ENCODE results near the gene GPR143. TPM values are rescaled to one million over a fixed set of nuclear protein-coding genes. Genes with fewer than 3 reads are reported as not detected.

Gene GPR143
- polyA plus RNA-seq, 1 donor (not counting 4 experiments of a cell fraction or from before 2014, with no cell fraction given): 0.33 TPM

DNA sequence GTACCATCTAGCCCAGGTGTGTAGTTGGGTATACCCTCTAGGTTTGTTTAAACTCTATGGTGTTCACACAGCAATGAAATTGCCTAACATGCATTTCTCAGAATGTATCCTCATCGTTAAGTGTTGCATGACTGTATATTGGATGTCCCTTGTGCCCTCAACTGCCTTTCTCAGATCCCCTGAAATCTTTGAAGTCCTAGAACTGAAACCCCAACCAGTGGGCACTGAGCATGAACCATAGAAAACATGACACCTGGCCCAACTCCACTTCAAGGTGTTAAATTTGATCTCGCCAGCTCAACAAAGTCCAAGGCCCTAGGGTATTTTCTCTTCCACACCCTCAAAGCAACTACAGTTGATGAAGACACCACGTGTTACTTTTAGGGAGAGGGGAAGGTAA is 35.6 kb downstream of the GPR143 start:
- Histone ChIP-seq H3K79me2 (ENCODE audit: control insufficient read depth, insufficient read depth, low read length) (no peaks in the 10 kb centered on the region), H2AFZ (ENCODE audit: control insufficient read depth, low read length) (no peak overlapping the region), H3K4me2 (ENCODE audit: control insufficient read depth, extremely low read depth, insufficient read depth, low read depth, low read length) (no peak overlapping the region), H3K4me3 (ENCODE audit: control insufficient read depth in 2 of 3, extremely low read depth in 1 of 3, insufficient read depth in 2 of 3, low read depth in 1 of 3, low read length in 3 of 3) (no peak overlapping the region), H3K9me1 (ENCODE audit: control insufficient read depth, extremely low read depth, insufficient read depth, low read length) (no peaks in the 10 kb centered on the region), H3K27ac (ENCODE audit: control insufficient read depth, insufficient read depth, low read length) (no peak overlapping the region), H3K27me3 (ENCODE audit: control insufficient read depth, extremely low read depth, insufficient read depth, low read length) (no peaks in the 10 kb centered on the region), H3K9ac (ENCODE audit: control insufficient read depth, extremely low read depth, insufficient read depth, low read length) (no peak overlapping the region), H3K36me3 (ENCODE audit: control insufficient read depth in 2 of 2, extremely low read depth in 1 of 2, insufficient read depth in 2 of 2, low read length in 2 of 2) (no peaks in the 10 kb centered on the region), H3K4me1 (ENCODE audit: control insufficient read depth, extremely low read depth, insufficient read depth, low read length) (no peaks in the 10 kb centered on the region), H3K9me3 (ENCODE audit: control insufficient read depth, low read depth, low read length) (peaks cover 3% of the 10 kb centered on the region), H4K20me1 (ENCODE audit: control insufficient read depth, extremely low read depth, insufficient read depth, low read length) (no peaks in the 10 kb centered on the region)
- DNase-seq (ENCODE audit: low read depth, low spot score) (no peak), FAIRE-seq (no peak)
- dilution Hi-C loops (cut with MboI; ENCODE audit: extremely low pct_ligation_motif_present, low sequenced_read_pairs): no loop called here
- TF ChIP-seq, protein P1, sequence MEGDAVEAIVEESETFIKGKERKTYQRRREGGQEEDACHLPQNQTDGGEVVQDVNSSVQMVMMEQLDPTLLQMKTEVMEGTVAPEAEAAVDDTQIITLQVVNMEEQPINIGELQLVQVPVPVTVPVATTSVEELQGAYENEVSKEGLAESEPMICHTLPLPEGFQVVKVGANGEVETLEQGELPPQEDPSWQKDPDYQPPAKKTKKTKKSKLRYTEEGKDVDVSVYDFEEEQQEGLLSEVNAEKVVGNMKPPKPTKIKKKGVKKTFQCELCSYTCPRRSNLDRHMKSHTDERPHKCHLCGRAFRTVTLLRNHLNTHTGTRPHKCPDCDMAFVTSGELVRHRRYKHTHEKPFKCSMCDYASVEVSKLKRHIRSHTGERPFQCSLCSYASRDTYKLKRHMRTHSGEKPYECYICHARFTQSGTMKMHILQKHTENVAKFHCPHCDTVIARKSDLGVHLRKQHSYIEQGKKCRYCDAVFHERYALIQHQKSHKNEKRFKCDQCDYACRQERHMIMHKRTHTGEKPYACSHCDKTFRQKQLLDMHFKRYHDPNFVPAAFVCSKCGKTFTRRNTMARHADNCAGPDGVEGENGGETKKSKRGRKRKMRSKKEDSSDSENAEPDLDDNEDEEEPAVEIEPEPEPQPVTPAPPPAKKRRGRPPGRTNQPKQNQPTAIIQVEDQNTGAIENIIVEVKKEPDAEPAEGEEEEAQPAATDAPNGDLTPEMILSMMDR (optimal IDR thresholded peaks at IDR 0.05 in 1 of 3, IDR thresholded peaks at IDR 0.05 in 1 of 3, conservative IDR thresholded peaks at IDR 0.05 in 1 of 3; ENCODE audit: extremely low read depth in 1 of 3, insufficient read depth in 2 of 3, low read length in 3 of 3): no peak
- TF ChIP-seq EZH2 (IDR thresholded peaks at IDR 0.05; ENCODE audit: low read length): no peak

DNA sequence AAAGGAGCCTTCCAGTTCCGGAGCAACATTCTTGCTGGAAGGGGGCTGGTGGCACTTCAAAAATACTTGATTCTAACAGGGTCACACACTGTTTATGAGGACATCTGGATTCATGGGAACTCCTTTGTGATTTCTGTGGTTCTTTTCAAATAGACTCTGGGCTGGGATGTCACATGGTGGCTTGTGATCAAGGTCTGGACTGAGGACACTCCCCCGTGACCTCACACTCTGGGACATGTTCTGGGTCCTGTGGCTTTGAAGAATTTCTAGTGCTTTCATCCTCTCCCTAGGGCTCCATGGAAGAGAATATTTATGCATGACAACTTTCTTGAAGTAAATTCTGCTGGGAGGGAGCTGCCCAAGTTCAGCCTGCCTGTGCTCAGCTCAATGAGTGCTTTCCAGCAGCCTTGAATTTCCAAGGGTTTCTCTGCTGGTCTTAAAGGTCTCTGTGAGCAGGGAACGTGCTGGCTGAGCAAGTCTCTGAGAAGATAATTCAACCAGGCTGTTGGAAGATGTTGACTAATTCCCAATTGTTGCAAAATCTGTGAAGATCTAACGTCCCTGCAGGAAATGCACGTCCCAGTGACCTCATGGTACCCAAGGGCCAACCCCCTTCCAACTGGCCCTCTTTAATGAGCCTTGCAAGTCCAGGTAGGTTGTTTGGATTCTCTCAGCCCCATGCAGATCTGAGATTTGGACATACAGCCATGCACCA is 36.3 kb downstream of the GPR143 start:
- TF ChIP-seq, protein P1 (optimal IDR thresholded peaks at IDR 0.05 in 1 of 3, IDR thresholded peaks at IDR 0.05 in 1 of 3, conservative IDR thresholded peaks at IDR 0.05 in 1 of 3; ENCODE audit: extremely low read depth in 1 of 3, insufficient read depth in 2 of 3, low read length in 3 of 3): no peak
- no peak for TF ChIP-seq EZH2 (IDR thresholded peaks at IDR 0.05; ENCODE audit: low read length)
- FAIRE-seq: no peak

More for the DNA sequence above, 36.3 kb downstream of the GPR143 start:
- Histone ChIP-seq H3K9me3 (ENCODE audit: control insufficient read depth, low read depth, low read length) (peaks cover 3% of the 10 kb centered on the region), H3K79me2 (ENCODE audit: control insufficient read depth, insufficient read depth, low read length) (no peaks in the 10 kb centered on the region), H2AFZ (ENCODE audit: control insufficient read depth, low read length) (no peak overlapping the region), H4K20me1 (ENCODE audit: control insufficient read depth, extremely low read depth, insufficient read depth, low read length) (no peaks in the 10 kb centered on the region), H3K9ac (ENCODE audit: control insufficient read depth, extremely low read depth, insufficient read depth, low read length) (no peak overlapping the region), H3K27ac (ENCODE audit: control insufficient read depth, insufficient read depth, low read length) (no peak overlapping the region), H3K4me1 (ENCODE audit: control insufficient read depth, extremely low read depth, insufficient read depth, low read length) (no peaks in the 10 kb centered on the region), H3K4me2 (ENCODE audit: control insufficient read depth, extremely low read depth, insufficient read depth, low read depth, low read length) (no peak overlapping the region), H3K36me3 (ENCODE audit: control insufficient read depth in 2 of 2, extremely low read depth in 1 of 2, insufficient read depth in 2 of 2, low read length in 2 of 2) (no peaks in the 10 kb centered on the region), H3K27me3 (ENCODE audit: control insufficient read depth, extremely low read depth, insufficient read depth, low read length) (no peaks in the 10 kb centered on the region), H3K4me3 (ENCODE audit: control insufficient read depth in 2 of 3, extremely low read depth in 1 of 3, insufficient read depth in 2 of 3, low read depth in 1 of 3, low read length in 3 of 3) (no peak overlapping the region), H3K9me1 (ENCODE audit: control insufficient read depth, extremely low read depth, insufficient read depth, low read length) (no peaks in the 10 kb centered on the region)
- dilution Hi-C loops (cut with MboI; ENCODE audit: extremely low pct_ligation_motif_present, low sequenced_read_pairs): no loop called here
- DNase-seq (ENCODE audit: low read depth, low spot score): no peak
